CMK (cell line): ENCODE measurements around the gene GAS7.

ENCODE experiments used
- DNase-seq: peaks from one replicate; pipeline ENCODE4 v3.0.0-alpha.2; 2010; ENCODE audit warnings: low read depth

Gene GAS7

DNA sequence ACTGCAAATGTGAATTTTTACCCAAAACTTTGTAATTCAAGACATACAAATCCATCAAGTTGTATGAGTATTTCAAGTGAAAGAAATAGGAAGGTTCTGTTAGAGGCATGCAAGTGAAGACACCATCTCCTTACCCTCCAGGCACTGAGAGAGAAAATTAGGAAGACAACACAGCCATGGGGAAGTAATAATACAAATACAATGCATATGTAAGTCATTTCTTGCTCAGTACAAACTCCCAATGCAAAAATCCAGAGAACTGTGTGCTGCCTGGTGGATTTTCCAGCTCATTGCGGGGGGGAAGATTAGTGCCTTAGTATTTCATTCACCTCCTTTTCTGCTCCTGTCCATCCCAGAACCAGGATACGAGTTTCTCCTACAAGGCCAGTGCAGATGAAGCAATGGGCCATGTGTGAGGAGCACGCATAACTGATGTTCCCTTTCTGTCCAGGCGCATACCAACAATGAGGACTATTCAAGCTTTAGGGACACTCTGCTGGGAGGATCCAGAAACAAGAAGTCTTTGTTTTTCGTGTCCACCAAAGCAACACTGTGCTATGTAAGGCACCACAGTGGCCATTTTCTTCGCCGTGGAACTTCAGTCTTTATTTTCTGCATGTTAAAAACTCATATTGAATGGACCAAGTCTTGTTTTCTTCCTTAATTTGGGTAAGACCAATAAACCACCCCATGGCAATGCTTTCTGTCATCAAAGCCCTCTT is 149.6 kb downstream of the GAS7 start:
- DNase-seq = no peak

DNA sequence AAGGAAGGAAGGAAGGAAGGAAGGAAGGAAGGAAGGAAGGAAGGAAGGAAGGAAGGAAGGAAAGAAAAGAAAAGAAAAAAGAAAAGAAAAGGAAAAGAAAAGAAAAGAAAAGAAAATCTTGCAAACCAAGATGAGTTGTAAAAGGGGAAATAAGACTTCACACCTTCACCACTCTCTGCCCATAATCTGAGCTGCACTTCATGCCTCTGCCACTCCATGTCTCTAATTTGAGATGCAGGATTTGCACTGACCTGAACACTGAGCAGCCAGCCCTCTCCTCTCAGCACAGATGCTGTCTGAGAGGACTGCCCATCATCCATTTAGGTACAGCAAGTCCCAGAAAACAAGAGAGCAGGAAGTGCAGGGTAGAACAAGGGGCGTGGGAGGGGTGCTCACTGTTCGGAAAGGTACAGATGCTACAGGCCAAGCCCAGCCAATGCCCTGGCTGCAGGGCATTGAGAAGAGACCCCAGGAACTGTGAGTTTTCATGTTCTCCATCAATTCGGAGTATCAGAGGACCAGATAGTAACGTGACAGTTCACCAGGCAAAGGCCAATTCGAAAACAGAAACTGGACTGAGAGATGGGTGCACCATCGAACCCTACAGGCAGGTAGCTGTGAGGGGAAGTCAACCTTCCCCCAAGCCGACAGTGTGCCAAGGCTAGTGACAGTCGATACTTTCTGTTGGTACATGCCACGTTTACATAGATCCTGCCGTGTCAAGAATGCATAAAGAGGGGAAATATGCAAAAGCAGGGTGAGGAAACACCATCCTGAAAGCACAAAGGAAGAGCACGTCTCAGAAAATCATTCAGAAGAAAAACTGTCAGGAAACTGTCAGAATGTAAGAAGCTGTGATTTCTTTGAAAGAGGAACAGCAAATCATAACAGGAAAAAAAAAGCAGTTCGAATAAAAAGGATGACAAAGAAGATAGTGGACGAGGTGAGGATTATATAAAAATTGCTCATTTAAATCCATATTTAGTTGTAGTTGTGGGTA is 151.3 kb downstream of the GAS7 start:
- no peak for DNase-seq

DNA sequence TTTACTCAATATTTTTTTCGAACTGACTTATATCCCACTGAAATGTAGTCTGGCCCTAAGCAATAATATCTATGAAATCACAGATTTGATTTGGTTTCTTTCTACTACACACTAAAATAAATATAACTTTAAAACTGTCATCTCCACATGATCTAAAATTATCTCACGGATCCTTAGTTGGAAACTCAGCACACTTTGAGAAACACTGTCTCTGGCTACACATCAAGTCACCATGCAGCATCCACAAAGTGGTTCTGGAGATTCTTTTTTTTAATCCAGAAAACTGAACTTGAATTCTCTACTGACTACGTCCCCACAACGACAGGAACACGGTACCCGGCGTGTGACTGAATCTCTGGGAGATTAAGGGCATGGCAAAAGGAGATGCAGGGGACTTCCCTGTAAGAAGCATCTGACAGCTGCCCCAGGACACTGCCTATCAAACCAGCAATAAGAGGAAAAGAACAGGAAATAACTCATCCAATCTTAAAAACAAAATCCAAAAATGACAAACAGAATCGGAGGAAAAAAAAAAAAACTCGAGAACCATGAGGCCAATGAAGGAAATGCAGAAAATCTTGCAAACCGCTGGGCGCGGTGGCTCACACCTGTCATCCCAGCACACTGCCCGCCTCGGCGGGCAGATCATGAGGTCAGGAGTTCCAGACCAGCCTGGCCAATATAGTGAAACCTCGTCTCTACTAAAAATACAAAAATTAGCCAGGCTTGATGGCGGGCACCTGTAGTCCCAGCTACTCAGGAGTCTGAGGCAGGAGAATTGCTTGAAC is 152.3 kb downstream of the GAS7 start:
- no peak for DNase-seq

DNA sequence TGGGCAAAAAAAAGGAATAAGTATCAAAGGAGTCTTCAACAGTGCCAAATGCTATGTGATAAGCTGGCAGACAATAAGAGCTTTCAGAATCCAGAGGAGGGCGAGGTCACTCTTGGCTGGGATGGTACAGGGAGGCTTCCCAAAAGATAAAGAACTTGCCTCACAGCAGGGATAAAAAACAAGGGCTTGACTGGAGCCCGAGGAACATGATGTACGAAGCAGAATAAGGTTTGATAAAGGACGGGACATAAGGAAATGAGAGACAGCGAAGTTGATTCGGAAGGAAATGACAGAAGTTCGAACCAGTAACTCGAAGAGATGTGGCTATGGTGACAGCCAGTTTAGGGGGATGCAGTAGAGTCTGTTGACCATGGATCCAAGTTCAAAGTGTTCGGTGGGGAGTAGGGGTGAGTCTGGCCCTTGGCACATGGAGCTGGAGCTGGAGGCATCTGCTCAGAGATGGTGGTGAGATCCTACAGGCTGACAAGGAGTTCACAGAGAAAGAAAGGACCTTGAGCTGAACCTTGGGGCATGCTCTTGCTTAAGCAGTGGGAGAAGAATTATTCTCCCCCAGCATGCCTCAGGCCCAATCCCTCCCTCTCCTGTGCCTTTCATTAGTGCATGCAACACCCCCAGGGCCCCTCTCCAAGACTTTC is 155.7 kb downstream of the GAS7 start:
- no peak for DNase-seq

DNA sequence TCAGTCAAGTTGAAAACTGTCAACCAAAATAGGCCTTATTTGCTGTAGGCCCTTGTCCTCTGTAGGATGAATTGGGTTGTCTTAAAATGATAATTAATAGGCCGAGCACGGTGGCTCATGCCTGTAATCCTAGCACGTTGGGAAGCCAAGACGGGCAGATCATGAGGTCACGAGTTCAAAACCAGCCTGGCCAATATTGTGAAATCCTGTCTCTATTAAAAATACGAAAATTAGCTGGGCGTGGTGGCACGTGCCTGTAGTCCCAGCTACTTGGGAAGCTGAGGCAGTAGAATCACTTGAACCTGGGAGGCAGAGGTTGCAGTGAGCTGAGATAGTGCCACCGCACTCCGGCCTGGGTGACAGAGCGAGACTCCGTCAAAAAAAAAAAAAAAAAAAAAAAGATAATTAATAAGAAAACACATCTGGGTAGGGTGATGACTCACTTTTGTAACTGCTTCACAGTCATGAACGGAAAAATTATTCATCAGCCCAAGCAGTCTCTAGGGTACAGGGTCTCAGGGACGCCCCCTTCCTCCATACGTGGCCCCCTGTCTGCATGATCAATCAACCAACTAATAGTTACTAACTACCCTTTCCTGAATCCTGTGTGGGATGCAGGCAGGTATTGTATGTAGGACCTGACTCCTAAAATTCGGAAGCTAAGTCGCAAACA is 156.4 kb downstream of the GAS7 start:
- DNase-seq = no peak

DNA sequence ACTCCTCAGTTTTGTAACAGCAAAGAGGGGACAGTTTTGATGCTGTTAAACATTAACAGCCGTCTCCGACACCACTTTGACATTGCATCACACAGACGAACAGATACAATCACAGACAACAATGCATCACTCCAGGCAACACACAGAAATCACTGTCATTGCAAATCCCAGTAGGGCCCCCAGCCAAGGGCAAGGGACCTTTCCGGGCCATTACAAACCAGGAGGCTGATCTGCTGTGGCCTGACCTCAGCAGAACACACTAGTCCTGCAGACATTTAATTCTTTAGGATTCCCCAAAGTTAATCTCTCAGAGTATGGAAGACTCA is 157.2 kb downstream of the GAS7 start:
- no peak for DNase-seq

DNA sequence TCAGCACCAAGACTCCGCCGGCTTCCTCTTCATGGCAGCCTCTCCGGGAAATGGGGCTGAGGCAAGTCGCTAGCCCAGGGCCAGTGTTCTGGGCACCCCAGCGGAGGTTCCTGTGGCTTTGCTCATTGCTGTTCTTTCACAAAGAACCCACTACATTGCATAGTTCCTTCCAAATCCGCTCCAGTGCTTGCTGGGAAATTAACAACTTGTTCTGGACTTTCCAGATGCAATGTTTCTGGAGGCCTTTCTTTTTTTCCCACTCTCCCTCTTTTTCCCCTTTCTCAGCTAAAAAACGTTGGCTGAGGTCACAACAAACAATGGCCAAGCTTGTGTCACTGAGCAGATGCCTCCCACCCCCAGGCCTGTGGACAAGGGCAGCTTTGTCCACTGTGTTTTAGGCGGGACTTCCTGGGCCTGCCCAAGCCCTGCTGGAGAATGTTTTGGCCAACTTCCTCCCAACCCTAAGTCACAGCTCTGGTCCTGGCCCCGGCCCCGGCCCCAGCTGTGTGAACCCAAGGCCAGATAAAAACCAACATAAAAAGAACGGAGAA is 161.8 kb downstream of the GAS7 start:
- no peak for DNase-seq

DNA sequence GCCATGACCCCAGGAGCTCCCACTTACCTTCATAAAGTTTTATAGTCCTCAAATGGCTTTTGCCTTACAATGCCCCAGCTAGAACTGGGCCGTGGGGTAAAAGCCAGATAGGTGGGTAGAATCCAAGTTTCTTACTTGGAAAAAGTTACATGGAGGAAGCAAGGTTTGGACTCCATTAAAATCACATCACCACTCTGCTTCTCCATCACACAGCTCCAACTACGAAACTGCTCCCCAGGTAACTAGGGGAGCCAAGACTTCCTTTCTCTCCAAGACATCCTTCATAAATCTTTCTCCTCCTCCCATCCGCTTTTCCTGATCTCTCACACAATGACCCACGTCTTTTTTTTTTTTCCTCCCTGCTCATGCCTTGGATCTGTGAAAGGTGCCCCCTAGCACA is 162.5 kb downstream of the GAS7 start:
- DNase-seq = no peak

DNA sequence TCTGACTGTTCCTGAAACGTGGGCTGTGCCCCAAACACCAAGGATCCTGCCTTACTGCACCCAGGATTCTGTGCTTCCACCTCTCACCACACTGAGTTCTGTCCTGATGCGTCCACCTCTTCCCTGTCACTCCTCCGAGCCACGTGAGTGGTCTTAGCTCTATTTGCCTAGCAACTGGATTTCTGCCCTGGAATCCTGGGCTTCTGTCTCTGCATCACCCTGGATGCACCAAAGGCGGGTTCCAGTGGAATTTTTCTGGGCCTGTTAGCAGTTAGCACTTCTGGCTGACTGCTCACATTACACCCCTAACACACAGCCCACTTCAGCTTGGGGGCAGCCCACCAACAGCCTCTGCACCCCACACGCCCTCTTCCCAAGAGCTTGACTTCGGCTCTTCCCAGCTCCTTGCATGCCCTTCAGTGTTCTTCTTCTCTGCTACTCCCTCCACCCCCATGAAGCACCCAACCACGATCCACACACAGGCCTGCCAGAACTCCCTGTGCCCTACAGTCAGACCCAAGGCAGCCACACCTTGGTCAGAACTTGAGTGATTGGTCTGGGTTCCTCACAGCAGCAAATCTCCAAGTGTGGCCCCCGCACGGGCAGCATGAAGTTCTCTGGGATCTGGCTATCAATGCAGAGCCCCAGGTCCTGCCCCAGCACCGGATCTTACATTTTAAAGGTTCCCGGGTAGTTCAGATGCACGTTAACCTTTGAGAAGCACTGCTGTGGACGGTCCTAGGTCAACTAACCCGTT is 163.5 kb downstream of the GAS7 start:
- DNase-seq = no peak

DNA sequence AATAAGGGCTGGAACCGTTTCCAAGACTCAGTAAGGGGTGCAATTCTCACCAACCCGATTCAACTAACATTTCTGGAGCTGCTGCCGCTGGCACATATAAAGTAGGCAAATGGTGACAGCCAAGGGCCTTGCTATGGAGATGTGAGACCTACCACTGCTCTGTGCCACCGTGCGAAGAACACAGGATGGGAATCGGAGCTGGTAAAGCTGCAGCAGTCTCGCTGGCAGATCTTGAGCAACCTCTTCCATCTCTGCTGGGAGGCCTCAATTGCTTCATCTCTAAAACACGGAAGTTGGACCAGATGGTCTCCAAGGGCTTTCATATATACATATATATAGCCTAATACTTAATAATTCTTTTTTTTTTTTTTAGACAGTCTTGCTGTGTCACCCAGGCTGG is 164.4 kb downstream of the GAS7 start:
- no peak for DNase-seq

DNA sequence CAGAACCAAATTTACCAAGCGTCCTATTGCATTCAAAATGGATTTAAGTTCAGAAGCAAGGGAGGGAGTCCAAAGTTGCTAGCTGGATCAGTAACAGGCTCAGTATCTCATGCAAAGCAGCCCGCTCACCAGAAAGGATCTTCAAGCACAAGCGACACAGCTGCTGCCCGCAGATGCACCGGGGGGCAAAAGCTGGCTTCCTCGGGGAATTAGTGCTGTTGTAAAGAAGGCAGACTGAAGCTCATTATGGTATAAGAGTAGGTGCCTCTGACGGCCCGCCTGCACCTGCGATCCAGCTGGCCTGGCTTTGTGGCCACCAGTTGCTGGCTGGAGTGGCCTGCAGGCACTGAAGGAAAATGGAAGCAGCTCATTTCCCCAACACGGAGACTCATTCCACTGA is 165.0 kb downstream of the GAS7 start:
- DNase-seq = no peak

DNA sequence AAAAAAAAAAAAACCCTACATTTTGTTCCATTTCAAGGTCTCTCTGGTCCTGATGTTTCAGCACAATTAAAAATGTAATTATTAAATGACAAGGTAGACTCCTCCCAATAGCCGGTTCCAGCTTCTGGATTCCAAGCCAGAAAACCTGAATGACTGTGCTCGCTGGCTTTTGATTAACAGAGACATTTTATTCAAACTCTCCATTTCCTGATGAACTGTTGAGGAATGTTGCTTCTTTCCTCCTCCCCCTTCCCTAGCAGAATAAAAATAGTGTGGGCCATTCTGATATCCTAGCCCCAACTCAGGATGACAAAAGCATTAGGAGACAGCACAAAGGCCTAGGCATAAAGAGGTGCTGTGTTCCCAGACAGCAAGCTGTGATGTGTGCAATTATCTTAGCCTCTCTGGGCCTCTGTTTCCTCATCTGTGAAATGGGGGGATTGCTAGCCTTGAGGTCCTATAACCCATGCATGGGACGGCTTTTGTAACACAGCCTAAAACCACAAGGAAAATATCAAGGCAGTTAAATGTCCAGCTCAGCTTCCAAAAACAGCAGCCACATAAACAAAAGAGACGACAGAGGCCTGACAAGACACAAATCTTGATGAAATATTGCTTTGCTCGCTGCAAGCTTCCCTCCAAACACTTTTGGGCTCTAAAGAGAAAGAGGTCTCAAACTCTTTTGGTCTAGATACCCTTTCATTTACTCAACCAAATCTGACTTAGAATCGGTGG is 166.1 kb downstream of the GAS7 start:
- DNase-seq = no peak

DNA sequence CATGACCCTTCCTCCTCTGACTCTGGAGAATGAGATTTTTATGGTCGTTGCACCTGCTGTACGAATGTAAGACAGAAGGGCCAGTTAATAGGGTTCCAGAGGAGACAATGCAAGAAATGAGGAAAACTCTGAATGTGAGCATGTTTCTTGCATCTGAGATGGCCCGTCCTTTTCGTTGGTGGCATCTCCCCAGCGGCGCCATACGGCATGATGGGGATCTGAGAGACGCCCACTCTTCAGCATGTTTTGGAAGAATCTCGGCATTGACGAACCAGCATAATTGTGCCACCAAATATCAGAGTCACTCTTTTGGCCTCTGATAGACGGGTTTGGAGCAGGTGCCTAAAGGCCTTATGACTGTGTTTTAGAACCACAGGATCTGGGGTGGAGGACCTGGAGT is 166.8 kb downstream of the GAS7 start:
- no peak for DNase-seq

DNA sequence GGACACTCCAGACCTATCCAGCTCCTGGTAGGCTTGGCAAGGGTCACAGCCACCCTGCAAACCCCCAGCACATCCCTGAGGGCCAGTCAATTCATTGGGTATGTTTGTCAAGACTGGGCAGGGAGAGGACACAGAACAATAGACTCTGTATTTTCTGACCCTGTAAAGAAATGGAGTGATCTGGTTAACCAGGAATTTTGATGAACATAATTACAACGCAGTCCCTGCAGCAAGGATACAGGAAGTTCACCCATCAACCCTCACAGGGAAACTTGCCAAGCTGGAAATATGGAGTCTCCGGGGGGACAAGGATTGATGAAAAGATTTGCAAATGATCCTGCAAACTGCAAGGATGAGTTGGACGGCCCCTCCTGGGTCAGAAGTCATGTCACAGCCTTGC is 167.3 kb downstream of the GAS7 start:
- no peak for DNase-seq

DNA sequence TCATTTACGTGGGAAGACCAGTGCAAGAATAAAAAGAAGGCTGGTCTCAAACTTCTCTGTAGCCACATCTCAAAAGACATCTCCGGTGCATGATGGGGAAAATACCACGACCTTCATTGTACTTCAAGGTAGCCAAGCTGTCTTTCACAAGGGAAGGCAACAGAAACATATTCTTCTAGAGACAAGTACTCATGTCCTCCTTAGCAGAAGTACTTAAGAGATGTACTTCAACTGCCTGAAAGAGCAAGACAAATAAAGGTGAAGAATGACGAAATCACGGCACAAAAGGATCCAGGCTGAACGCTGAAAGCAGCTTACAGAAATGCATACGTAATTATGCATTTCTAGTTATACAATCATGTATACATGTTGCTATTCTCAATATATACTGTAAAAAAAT is 169.3 kb downstream of the GAS7 start:
- no peak for DNase-seq

DNA sequence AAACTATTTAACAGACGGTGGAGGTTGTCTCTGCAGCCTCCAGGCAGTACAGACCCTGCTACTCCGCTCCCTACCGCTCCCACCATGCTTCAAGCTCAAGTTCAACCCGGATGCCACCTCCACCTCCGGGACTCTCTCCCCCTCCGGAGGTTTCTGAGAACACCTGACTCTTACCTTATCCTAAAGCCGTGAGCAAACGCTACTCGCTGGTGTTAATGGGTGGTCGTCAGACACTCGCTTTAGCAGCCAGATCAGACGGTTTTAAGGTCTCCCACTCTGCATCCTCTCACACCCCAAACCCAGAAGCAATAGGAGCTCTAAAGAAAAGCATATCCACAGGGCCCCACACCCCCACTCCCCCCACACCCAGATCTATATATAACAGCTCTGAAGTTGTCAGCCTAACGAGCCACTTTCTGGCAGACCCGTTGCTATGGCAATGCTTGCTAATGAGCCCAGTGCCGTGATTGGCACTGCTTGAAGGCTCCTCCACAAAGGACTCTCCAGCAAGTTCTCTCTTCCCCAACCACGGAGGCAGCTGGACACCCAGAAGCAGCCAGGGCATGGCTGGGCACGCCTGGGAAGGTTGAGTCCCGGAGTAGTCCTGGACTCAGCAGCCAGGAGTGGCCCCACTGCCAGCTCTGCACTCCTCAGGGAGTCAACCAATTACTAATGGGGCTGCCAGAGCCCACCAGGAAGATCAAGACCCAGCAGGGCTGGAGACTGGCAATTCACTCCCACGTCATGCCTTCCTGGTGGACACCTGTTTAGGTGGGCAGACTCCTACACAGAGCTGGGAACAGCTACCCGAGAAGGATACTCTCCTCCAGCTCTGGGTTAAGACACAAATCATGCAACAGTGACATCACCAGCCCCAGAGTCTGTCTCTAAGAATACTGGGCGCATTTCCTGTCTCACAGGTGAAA is 172.2 kb downstream of the GAS7 start:
- DNase-seq = no peak

DNA sequence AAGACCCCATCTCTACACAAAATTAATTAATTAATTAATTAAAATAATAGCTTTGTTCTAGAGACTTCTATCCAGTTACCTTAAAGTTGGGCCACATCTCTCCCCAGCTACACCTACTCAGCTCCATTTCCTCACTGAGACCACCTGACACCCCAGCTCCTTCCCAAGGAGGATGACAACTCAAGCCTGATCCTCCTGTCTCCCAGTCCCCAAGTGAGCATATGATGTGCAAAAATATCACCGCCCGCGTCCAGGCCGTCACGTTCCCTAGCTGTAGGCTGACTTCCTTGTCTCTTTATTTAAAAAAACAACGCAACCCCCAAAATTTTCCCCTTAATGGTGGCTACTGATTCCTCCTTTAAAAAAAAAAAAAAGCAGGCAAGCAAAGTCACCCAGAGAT is 173.2 kb downstream of the GAS7 start:
- no peak for DNase-seq

DNA sequence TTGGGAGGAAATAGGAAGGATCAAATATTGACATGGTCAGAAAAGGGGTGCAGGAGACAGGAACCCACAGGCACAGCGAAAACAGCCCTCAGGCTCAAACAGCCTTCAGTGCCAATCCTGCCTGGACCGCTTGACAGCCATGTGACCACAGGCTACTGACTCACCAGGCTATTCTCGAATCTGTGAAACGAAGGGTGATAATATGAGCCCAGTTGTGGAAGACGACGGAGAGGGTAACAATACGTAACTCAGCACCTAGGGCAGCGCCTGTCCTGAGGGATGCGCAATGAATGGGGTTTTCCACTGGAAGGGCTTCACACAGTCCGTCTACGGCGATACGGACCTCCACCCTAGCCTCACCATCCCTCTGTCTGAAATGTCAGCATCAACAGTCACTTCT is 176.0 kb downstream of the GAS7 start:
- no peak for DNase-seq
